Testis (tissue), 2 donors: ENCODE results near the gene LKAAEAR1.

Experiments
- CTCF ChIP-seq, 3 experiments: fragments of 450-650 bp in 2 of 3; fragments of 200-600 bp in 1 of 3; sonication (generic) in 1 of 3; IDR thresholded peaks; one replicate each; pipeline ENCODE4 v1.5.1; 2016 to 2019; ENCODE audit warnings: antibody characterized with exemption in 3 of 3, mild to moderate bottlenecking in 2 of 3, moderate library complexity in 1 of 3
- POLR2A ChIP-seq: fragments of 450-650 bp; IDR thresholded peaks from one replicate; pipeline ENCODE4 v1.6.1; 2017; ENCODE audit warnings: antibody characterized with exemption, mild to moderate bottlenecking, moderate library complexity

GRCh38 chr20:64090165-64090564 lies 6.0 kb upstream of the LKAAEAR1 start:
- no peak for TF ChIP-seq CTCF (IDR thresholded peaks at IDR 0.05)
- no peak for TF ChIP-seq POLR2A
